A549 (cell line): ENCODE data around the gene NAT10. TPM values are rescaled to one million over a fixed set of nuclear protein-coding genes. Genes with fewer than 3 reads are reported as not detected.

Source experiments
- ATAC-seq, 2 experiments: fragments of 200-7000 bp in 1 of 2; fragments of >200 bp in 1 of 2; cut with Nextera tagmentation in 1 of 2; cut with Tn5 transposase in 1 of 2; 3 replicates each; pipeline versions ENCODE4 v1.8.0 to v1.9.1; 2018 to 2020; ENCODE audit warnings: mild to moderate bottlenecking in 1 of 2, moderate library complexity in 1 of 2
- CTCF ChIA-PET: fragments of 300-600 bp; sonication (Branson Sonifier 250); formaldehyde crosslinking; extraction: SDS; loops from one replicate; lab custom pipeline; 2021; ENCODE audit warnings: antibody characterized with exemption, inconsistent platforms; lab: Yijun Ruan, JAX
- POLR2A ChIA-PET: fragments of 350-600 bp; formaldehyde crosslinking; extraction: SDS; loops from one replicate; lab custom pipeline; 2021; ENCODE audit warnings: antibody characterized with exemption, inconsistent platforms; lab: Yijun Ruan, JAX
- DNase-seq, 2 experiments: peaks; one replicate each; pipeline versions ENCODE4 v3.0.0 to v3.0.0-alpha.2; 2011 to 2016; ENCODE audit warnings: low read depth in 1 of 2, low spot score in 1 of 2
- FAIRE-seq: peaks from 2 replicates; lab custom pipeline; 2011; peaks lifted over from hg19 to GRCh38; lab: Jason Lieb, UNC
- H3K27ac ChIP-seq, 2 experiments: fragments of >200 bp; sonication (Bioruptor Twin); formaldehyde crosslinking; 3 replicates each; pipeline ENCODE4 v1.5.1; 2016 to 2017
- H3K4me1 ChIP-seq: fragments of >200 bp; sonication (Bioruptor Twin); formaldehyde crosslinking; 3 replicates; pipeline ENCODE4 v1.6.1; 2016
- H3K4me2 ChIP-seq: fragments of >200 bp; sonication (Bioruptor Twin); formaldehyde crosslinking; 3 replicates; pipeline ENCODE4 v1.6.1; 2016
- H3K4me3 ChIP-seq: fragments of >200 bp; sonication (Bioruptor Twin); formaldehyde crosslinking; 3 replicates; pipeline ENCODE4 v1.5.1; 2016
- H3K9me3 ChIP-seq: fragments of >200 bp; sonication (Bioruptor Twin); formaldehyde crosslinking; 3 replicates; pipeline ENCODE4 v1.6.1; 2016
- BCL3 ChIP-seq: fragments of >200 bp; sonication (Bioruptor Twin); formaldehyde crosslinking; IDR thresholded peaks from 3 replicates; pipeline ENCODE4 v1.6.1; 2016
- CHD4 ChIP-seq: fragments of 200-600 bp; sonication (generic); IDR thresholded peaks from 2 replicates; pipeline ENCODE4 v1.6.1; 2016; ENCODE audit warnings: antibody characterized with exemption, mild to moderate bottlenecking, borderline replicate concordance
- E2F6 ChIP-seq: IDR thresholded peaks from 2 replicates; pipeline ENCODE4 v1.6.1; 2012; ENCODE audit warnings: low read depth, borderline replicate concordance
- EHF ChIP-seq: fragments of 250-450 bp; sonication (Bioruptor Pico); IDR thresholded peaks from 2 replicates; pipeline ENCODE4 v1.5.0; 2020; ENCODE audit warnings: mild to moderate bottlenecking
- EHMT2 ChIP-seq: fragments of 200-600 bp; sonication (generic); IDR thresholded peaks from 2 replicates; pipeline ENCODE4 v1.6.1; 2016; ENCODE audit warnings: antibody characterized with exemption, low read depth, mild to moderate bottlenecking, moderate library complexity
- EP300 ChIP-seq, 2 experiments: fragments of >200 bp; sonication (Bioruptor Twin); formaldehyde crosslinking; IDR thresholded peaks; 2 replicates in 1 of 2; 3 replicates in 1 of 2; pipeline ENCODE4 v1.6.1; 2016 to 2017
- FOSB ChIP-seq: fragments of 250-450 bp; sonication (Bioruptor Pico); IDR thresholded peaks from 2 replicates; pipeline ENCODE4 v1.5.0; 2020; ENCODE audit warnings: mild to moderate bottlenecking, moderate library complexity
- FOXS1 ChIP-seq: fragments of 250-450 bp; sonication (Bioruptor Pico); IDR thresholded peaks from 2 replicates; pipeline ENCODE4 v1.5.0; 2020; ENCODE audit warnings: mild to moderate bottlenecking, moderate library complexity
- KDM5A ChIP-seq: fragments of 200-600 bp; sonication (generic); IDR thresholded peaks from 2 replicates; pipeline ENCODE4 v1.6.1; 2016; ENCODE audit warnings: antibody characterized with exemption, mild to moderate bottlenecking
- MYC ChIP-seq: IDR thresholded peaks from 2 replicates; pipeline ENCODE4 v1.6.1; 2012; ENCODE audit warnings: mild to moderate bottlenecking, inconsistent platforms, low read length, improper control_type of control experiment, borderline replicate concordance
- NPAS2 ChIP-seq: fragments of 250-450 bp; sonication (Bioruptor Pico); IDR thresholded peaks from 2 replicates; pipeline ENCODE4 v1.8.0; 2022; ENCODE audit warnings: mild to moderate bottlenecking, moderate library complexity, borderline replicate concordance
- POLR2A ChIP-seq: IDR thresholded peaks from 2 replicates; pipeline ENCODE4 v1.6.1; 2012; ENCODE audit warnings: mild to moderate bottlenecking, low read length
- POLR2AphosphoS2 ChIP-seq: conservative IDR thresholded peaks from 2 replicates; pipeline ENCODE4 v1.6.1; 2012; ENCODE audit warnings: low read length, improper control_type of control experiment, inconsistent platforms
- RARB ChIP-seq: fragments of 250-450 bp; sonication (Bioruptor Pico); IDR thresholded peaks from 2 replicates; pipeline ENCODE4 v1.8.0; 2021; ENCODE audit warnings: mild to moderate bottlenecking, moderate library complexity
- USF2 ChIP-seq: fragments of 450-650 bp; IDR thresholded peaks from 2 replicates; pipeline ENCODE4 v1.6.1; 2014; ENCODE audit warnings: antibody characterized with exemption
- ZC3H11A ChIP-seq: fragments of 450-650 bp; IDR thresholded peaks from 2 replicates; pipeline ENCODE4 v1.6.1; 2014; ENCODE audit warnings: antibody characterized with exemption, mild to moderate bottlenecking
- ZNF302 ChIP-seq: fragments of 250-450 bp; sonication (Bioruptor Pico); IDR thresholded peaks from 2 replicates; pipeline ENCODE4 v1.9.0; 2021; ENCODE audit warnings: inconsistent platforms, mild to moderate bottlenecking, moderate library complexity
- WGBS: methylation state at CpG from one replicate; pipeline ENCODE4 v1.1.6; 2017; ENCODE audit errors: missing lambda C conversion rate; 5-methylcytosine and 5-hydroxymethylcytosine counted together
- polyA plus RNA-seq, 4 experiments: library from polyadenylated mRNA; depleted of rRNA in 3 of 4; stranded (reverse); fragments of >200 nt; fragmentation: RNase III in 1 of 4; extraction: RNeasy Plus Mini Kit Qiagen cat#74134 plus additional on column Dnase treatment in 1 of 4; gene quantifications; 2 replicates in 3 of 4; 3 replicates in 1 of 4; pipeline ENCODE4 v1.2.3, GENCODE V29; 2011 to 2017
- TF ChIP-seq, protein P1 (sequence below): fragments of >200 bp; sonication (Bioruptor Twin); formaldehyde crosslinking; IDR thresholded peaks from 2 replicates; pipeline ENCODE4 v1.6.1; 2016
- TF ChIP-seq, protein P2 (sequence below): fragments of >200 bp; sonication (Bioruptor Twin); formaldehyde crosslinking; IDR thresholded peaks from 3 replicates; pipeline ENCODE4 v1.5.1; 2016

NAT10 gene
- polyA plus RNA-seq, 2 of the 4 experiments (the other 2 are of a cell fraction) = 38.6 to 59.3 TPM

DNA sequence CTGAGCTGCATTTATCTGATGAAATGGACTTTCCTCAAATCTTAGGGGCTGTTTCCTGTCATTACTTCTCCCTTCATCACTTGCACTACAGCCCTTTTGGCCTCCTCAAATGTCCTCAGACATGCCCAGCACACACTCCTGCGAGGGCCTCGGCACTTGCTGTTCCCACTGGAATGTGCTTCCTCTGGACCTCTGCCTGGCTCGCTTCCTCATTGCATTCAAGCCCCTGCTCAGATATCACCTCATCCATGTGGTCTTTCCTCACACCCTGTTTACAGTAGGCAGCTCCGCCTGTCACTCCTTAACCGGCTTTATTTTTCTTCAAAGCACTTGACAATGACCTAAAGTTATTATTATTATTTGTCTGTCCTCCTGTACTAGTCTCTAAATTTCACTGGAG is 9.0 kb downstream of the NAT10 start:
- ChIA-PET POLR2A (interaction anchor here (0.6 kb wide), 1 partner anchor 8 kb away, joined by 3 read pairs; no protein-coding TSS in a partner anchor), CTCF (interaction anchor here (0.6 kb wide), 1 partner anchor 140 kb away, joined by 3 read pairs; no protein-coding TSS in a partner anchor)
- ATAC-seq (no peak), DNase-seq (no peak), FAIRE-seq (no peak)
- Histone ChIP-seq H3K4me1 (no peaks in the 10 kb centered on the region), H3K4me2 (no peak overlapping the region), H3K4me3 (no peak overlapping the region), H3K27ac (no peak overlapping the region), H3K9me3 (no peaks in the 10 kb centered on the region)
- TF ChIP-seq ZC3H11A (no peak), CHD4 (no peak), MYC (no peak), USF2 (no peak), POLR2AphosphoS2 (no peak), ZNF302 (no peak), FOSB (CRISPR knock-in tag) (no peak), POLR2A (no peak), BCL3 (no peak), E2F6 (no peak), FOXS1 (CRISPR knock-in tag) (no peak), NPAS2 (CRISPR knock-in tag) (no peak), EHF (CRISPR knock-in tag) (no peak), KDM5A (no peak), EHMT2 (no peak), EP300 (IDR thresholded peaks at IDR 0.05) (no peak), RARB (no peak)
- TF ChIP-seq, protein P1, sequence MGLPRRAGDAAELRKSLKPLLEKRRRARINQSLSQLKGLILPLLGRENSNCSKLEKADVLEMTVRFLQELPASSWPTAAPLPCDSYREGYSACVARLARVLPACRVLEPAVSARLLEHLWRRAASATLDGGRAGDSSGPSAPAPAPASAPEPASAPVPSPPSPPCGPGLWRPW = no peak
- 98% methylated on average over 5 of the region's 5 CpGs for whole genome bisulfite sequencing

- POLR2A ChIA-PET = no interaction called here
- H3K4me2 ChIP-seq = no peak overlapping the region
- no peak for FAIRE-seq
- ATAC-seq = no peak
- 89% methylated on average over 4 of the region's 4 CpGs for WGBS
- no peaks in the 10 kb centered on the region for H3K4me1 ChIP-seq
- CTCF ChIA-PET = no interaction called here
- no peak overlapping the region for H3K27ac ChIP-seq
- DNase-seq = no peak
- H3K4me3 ChIP-seq = no peak overlapping the region
- H3K9me3 ChIP-seq = no peaks in the 10 kb centered on the region
- TF ChIP-seq, protein P2, sequence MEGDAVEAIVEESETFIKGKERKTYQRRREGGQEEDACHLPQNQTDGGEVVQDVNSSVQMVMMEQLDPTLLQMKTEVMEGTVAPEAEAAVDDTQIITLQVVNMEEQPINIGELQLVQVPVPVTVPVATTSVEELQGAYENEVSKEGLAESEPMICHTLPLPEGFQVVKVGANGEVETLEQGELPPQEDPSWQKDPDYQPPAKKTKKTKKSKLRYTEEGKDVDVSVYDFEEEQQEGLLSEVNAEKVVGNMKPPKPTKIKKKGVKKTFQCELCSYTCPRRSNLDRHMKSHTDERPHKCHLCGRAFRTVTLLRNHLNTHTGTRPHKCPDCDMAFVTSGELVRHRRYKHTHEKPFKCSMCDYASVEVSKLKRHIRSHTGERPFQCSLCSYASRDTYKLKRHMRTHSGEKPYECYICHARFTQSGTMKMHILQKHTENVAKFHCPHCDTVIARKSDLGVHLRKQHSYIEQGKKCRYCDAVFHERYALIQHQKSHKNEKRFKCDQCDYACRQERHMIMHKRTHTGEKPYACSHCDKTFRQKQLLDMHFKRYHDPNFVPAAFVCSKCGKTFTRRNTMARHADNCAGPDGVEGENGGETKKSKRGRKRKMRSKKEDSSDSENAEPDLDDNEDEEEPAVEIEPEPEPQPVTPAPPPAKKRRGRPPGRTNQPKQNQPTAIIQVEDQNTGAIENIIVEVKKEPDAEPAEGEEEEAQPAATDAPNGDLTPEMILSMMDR = no peak
These were observed 15.2 kb downstream of the NAT10 start for GRCh38 chr11:34120651-34121050.
